SK-N-MC (cell line): ENCODE measurements around the gene AVP.

Experiments used
- EZH2 ChIP-seq: fragments of 200-600 bp; sonication (generic); IDR thresholded peaks from one replicate; pipeline ENCODE4 v1.6.1; 2017; ENCODE audit warnings: antibody characterized with exemption
- FOXP2 ChIP-seq: optimal IDR thresholded peaks from 2 replicates; pipeline ENCODE3; 2011; ENCODE audit warnings: mild to moderate bottlenecking, moderate library complexity; ENCODE audit not compliant: insufficient read depth; ENCODE audit errors: extremely low read length, control extremely low read depth
- POLR2AphosphoS5 ChIP-seq: IDR thresholded peaks from 2 replicates; pipeline ENCODE4 v1.6.1; 2012; ENCODE audit warnings: mild to moderate bottlenecking, low read depth, low read length, borderline replicate concordance

DNA sequence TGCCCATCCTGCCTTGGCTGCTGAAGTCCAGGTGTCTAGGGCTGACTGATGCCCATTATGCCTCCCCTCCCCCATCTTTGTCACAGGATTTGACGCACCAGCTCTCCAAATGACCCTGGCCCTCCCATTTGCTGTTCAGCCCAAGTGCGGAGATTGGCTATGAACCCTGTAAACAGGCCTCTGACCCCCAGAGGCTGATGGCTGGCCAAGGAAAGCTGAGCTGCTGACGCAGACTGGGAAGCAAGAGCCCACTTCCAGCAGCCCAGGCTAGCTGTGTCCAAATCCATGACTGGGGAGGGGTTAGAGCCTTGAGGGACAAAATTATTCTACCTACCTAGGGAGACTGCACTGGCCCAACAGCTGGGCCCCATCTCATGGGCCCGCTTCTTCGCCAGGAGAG is 41.9 kb downstream of the AVP start:
- no peak for TF ChIP-seq POLR2AphosphoS5
- TF ChIP-seq EZH2, result no peak
- no peak for TF ChIP-seq FOXP2
